K562 (cell line): Measurements from ENCODE around the gene COL16A1. TPM values are rescaled to one million over a fixed set of nuclear protein-coding genes. Genes with fewer than 3 reads are reported as not detected.

Source experiments
- ARID2 ChIP-seq: fragments of 450-650 bp; IDR thresholded peaks from 2 replicates; pipeline ENCODE4 v1.6.1; 2017; ENCODE audit warnings: antibody characterized with exemption, mild to moderate bottlenecking
- C11orf30 ChIP-seq: fragments of 450-650 bp; IDR thresholded peaks from 2 replicates; pipeline ENCODE4 v1.6.1; 2016; ENCODE audit warnings: low read depth, mild to moderate bottlenecking
- CBFA2T3 ChIP-seq: fragments of 450-650 bp; IDR thresholded peaks from 2 replicates; pipeline ENCODE4 v1.6.1; 2017
- CBX2 ChIP-seq: fragments of 200-600 bp; sonication (generic); IDR thresholded peaks from one replicate; pipeline ENCODE4 v1.6.1; 2012; ENCODE audit warnings: mild to moderate bottlenecking, low read length, inconsistent platforms; ENCODE audit not compliant: insufficient read depth, poor library complexity, severe bottlenecking
- E4F1 ChIP-seq: fragments of 250-450 bp; sonication (Bioruptor Pico); IDR thresholded peaks from 2 replicates; pipeline ENCODE4 v1.5.0; 2021; ENCODE audit warnings: mild to moderate bottlenecking, borderline replicate concordance
- ELF1 ChIP-seq: fragments of 200-800 bp; sonication (Bioruptor generic); IDR thresholded peaks from 2 replicates; pipeline ENCODE4 v1.6.1; 2016; ENCODE audit warnings: missing genetic modification characterization, missing compliant biosample characterization
- HDGF ChIP-seq: fragments of 450-650 bp; IDR thresholded peaks from 2 replicates; pipeline ENCODE4 v1.6.1; 2016
- IRF1 ChIP-seq: sonication (generic); formaldehyde crosslinking; IDR thresholded peaks from 2 replicates; pipeline ENCODE4 v1.8.0; 2022; ENCODE audit warnings: missing genetic modification reagents, mild to moderate bottlenecking, borderline replicate concordance
- MYNN ChIP-seq, 2 experiments: sonication (generic); formaldehyde crosslinking in 1 of 2; IDR thresholded peaks; 2 replicates each; pipeline versions ENCODE4 v1.5.0 to v1.6.1; 2016 to 2020; ENCODE audit warnings: antibody characterized with exemption in 1 of 2, missing genetic modification reagents in 1 of 2
- NBN ChIP-seq: fragments of 450-650 bp; IDR thresholded peaks from 2 replicates; pipeline ENCODE4 v1.6.1; 2016; ENCODE audit warnings: low read depth, mild to moderate bottlenecking
- NFE2 ChIP-seq: IDR thresholded peaks from 2 replicates; pipeline ENCODE4 v1.6.1; 2014; ENCODE audit warnings: antibody characterized with exemption, low read depth
- NFYB ChIP-seq: IDR thresholded peaks from 2 replicates; pipeline ENCODE4 v1.6.1; 2011; ENCODE audit warnings: mild to moderate bottlenecking, moderate library complexity; ENCODE audit not compliant: insufficient read length; ENCODE audit errors: extremely low read depth
- NRF1 ChIP-seq, 2 experiments: fragments of 450-650 bp; IDR thresholded peaks in 1 of 2; conservative IDR thresholded peaks in 1 of 2; 2 replicates each; pipeline ENCODE4 v1.6.1; 2014; ENCODE audit warnings: mild to moderate bottlenecking in 2 of 2
- SMAD4 ChIP-seq: fragments of 250-450 bp; sonication (Bioruptor Pico); conservative IDR thresholded peaks from 2 replicates; pipeline ENCODE4 v1.8.0; 2021; ENCODE audit warnings: inconsistent platforms, mild to moderate bottlenecking, moderate library complexity
- SMARCA4 ChIP-seq: fragments of 450-650 bp; IDR thresholded peaks from 2 replicates; pipeline ENCODE4 v1.6.1; 2016
- SMARCC2 ChIP-seq: fragments of 450-650 bp; IDR thresholded peaks from 2 replicates; pipeline ENCODE4 v1.6.1; 2017; ENCODE audit warnings: antibody characterized with exemption, moderate library complexity, mild to moderate bottlenecking, low read depth
- TOE1 ChIP-seq, 2 experiments: fragments of 450-650 bp in 1 of 2; sonication (generic) in 1 of 2; formaldehyde crosslinking in 1 of 2; IDR thresholded peaks; 2 replicates each; pipeline versions ENCODE4 v1.7.1 to v1.8.0; 2016 to 2022; ENCODE audit warnings: borderline replicate concordance in 2 of 2, mild to moderate bottlenecking in 2 of 2, antibody characterized with exemption in 1 of 2, inconsistent platforms in 1 of 2, low read depth in 1 of 2, missing genetic modification reagents in 1 of 2, moderate library complexity in 1 of 2
- ZBTB1 ChIP-seq: sonication (generic); formaldehyde crosslinking; IDR thresholded peaks from 2 replicates; pipeline ENCODE4 v1.8.1; 2023; ENCODE audit warnings: missing genetic modification reagents, low read depth, mild to moderate bottlenecking, borderline replicate concordance
- ZBTB7A ChIP-seq: IDR thresholded peaks from 2 replicates; pipeline ENCODE4 v1.6.1; 2011; ENCODE audit warnings: low read depth, mild to moderate bottlenecking, low read length, moderate library complexity, borderline replicate concordance; ENCODE audit not compliant: control insufficient read depth
- ZNF175 ChIP-seq: fragments of 200-800 bp; sonication (Bioruptor generic); IDR thresholded peaks from 2 replicates; pipeline ENCODE4 v1.6.1; 2016; ENCODE audit warnings: low read depth, mild to moderate bottlenecking, missing genetic modification characterization, missing compliant biosample characterization
- ZNF316 ChIP-seq: fragments of 450-650 bp; IDR thresholded peaks from 2 replicates; pipeline ENCODE4 v1.6.1; 2016
- ZNF324 ChIP-seq: fragments of 250-450 bp; sonication (Bioruptor Pico); IDR thresholded peaks from 2 replicates; pipeline ENCODE4 v1.4.0; 2020; ENCODE audit warnings: mild to moderate bottlenecking
- ZNF589 ChIP-seq: fragments of 200-800 bp; sonication (Bioruptor generic); IDR thresholded peaks from 2 replicates; pipeline ENCODE4 v1.6.1; 2016; ENCODE audit warnings: low read depth, missing genetic modification characterization, missing compliant biosample characterization
- ZNF75A ChIP-seq: fragments of 450-650 bp; formaldehyde crosslinking; IDR thresholded peaks from 2 replicates; pipeline ENCODE4 v1.4.0; 2020; ENCODE audit warnings: mild to moderate bottlenecking
- ZZZ3 ChIP-seq: fragments of 450-650 bp; IDR thresholded peaks from 2 replicates; pipeline ENCODE4 v1.6.1; 2016; ENCODE audit warnings: antibody characterized with exemption, mild to moderate bottlenecking, moderate library complexity
- polyA plus RNA-seq, 8 experiments: library from polyadenylated mRNA; depleted of rRNA in 4 of 8; stranded (reverse) in 5 of 8; unstranded in 3 of 8; fragments of >200 nt; fragmentation: Nextera tagmentation in 2 of 8; fragmentation: Illumina TruSeq in 1 of 8; extraction: Ambion mirVana in 2 of 8; extraction: Trizol in 1 of 8; gene quantifications; 2 replicates each; pipeline versions ENCODE4 v1.2.1 to v1.2.3, GENCODE V29; 2011 to 2014; ENCODE audit warnings: inconsistent platforms in 1 of 8, missing spikeins in 1 of 8
- total RNA-seq, 7 experiments: library from RNA; depleted of rRNA in 6 of 7; stranded (reverse); fragments of >200 nt in 6 of 7; fragmentation: Illumina TruSeq in 2 of 7; extraction: Trizol in 2 of 7; gene quantifications; 2 replicates each; pipeline versions ENCODE4 v1.2.1 to v1.2.3, GENCODE V29; 2011 to 2021; ENCODE audit warnings: low replicate concordance in 1 of 7
- TF ChIP-seq, protein P1 (sequence below): fragments of 250-450 bp; sonication (Bioruptor Pico); IDR thresholded peaks from 2 replicates; pipeline ENCODE4 v1.5.0; 2021

COL16A1 gene
- total and polyA plus RNA-seq, 9 of the 15 experiments (the other 6 are each of a cell fraction or from before 2014, with no cell fraction given), result 0.11 to 0.60 (median 0.11) TPM; not detected in 6

- TF ChIP-seq NBN (no peak), HDGF (no peak), ZNF75A (no peak), SMARCC2 (0 out of 2 replicates have a peak, but pooled peaks have one; percentile 28), ZNF324 (CRISPR knock-in tag) (no peak), NRF1 (conservative IDR thresholded peaks at IDR 0.05 in 1 of 2, IDR thresholded peaks at IDR 0.05 in 1 of 2) (no peak), C11orf30 (peak; percentile 100), IRF1 (no peak), ZNF589 (no peak), NFE2 (peak; percentile 95), CBFA2T3 (peak; percentile 34; the same call in 1 of the 2 replicates), E4F1 (CRISPR knock-in tag) (no peak), TOE1 (IDR thresholded peaks at IDR 0.05; ENCODE audit: borderline replicate concordance) (peak; percentile 42; the same call in 1 of the 2 replicates), TOE1 (CRISPR knock-in tag; IDR thresholded peaks at IDR 0.05; ENCODE audit: borderline replicate concordance, low read depth) (no peak), MYNN (IDR thresholded peaks at IDR 0.05) (0 out of 2 replicates have a peak, but pooled peaks have one; percentile 32), MYNN (CRISPR knock-in tag; IDR thresholded peaks at IDR 0.05) (no peak), ELF1 (tag) (no peak), ARID2 (no peak), CBX2 (no peak), SMARCA4 (peak; percentile 53; the same call in 1 of the 2 replicates), ZBTB1 (no peak), NFYB (no peak), ZNF175 (CRISPR knock-in tag) (no peak), ZBTB7A (peak; percentile 98), SMAD4 (peak; percentile 72; the same call in 1 of the 2 replicates), ZZZ3 (no peak; the same call in 1 of the 2 replicates), ZNF316 (peak; percentile 100)
- TF ChIP-seq, protein P1, sequence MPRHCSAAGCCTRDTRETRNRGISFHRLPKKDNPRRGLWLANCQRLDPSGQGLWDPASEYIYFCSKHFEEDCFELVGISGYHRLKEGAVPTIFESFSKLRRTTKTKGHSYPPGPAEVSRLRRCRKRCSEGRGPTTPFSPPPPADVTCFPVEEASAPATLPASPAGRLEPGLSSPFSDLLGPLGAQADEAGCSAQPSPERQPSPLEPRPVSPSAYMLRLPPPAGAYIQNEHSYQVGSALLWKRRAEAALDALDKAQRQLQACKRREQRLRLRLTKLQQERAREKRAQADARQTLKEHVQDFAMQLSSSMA, result no peak
Measured at GRCh38 chr1:31705080-31705866, 1.5 kb upstream of the COL16A1 start (continued).
